Measurements from ENCODE around the gene TMEM202.
"Not testable (repeated sequence)": the region's sequence is repeated elsewhere in the genome, so short reads cannot be mapped to it uniquely, and the experiment has no call there.

The TMEM202 gene

DNA sequence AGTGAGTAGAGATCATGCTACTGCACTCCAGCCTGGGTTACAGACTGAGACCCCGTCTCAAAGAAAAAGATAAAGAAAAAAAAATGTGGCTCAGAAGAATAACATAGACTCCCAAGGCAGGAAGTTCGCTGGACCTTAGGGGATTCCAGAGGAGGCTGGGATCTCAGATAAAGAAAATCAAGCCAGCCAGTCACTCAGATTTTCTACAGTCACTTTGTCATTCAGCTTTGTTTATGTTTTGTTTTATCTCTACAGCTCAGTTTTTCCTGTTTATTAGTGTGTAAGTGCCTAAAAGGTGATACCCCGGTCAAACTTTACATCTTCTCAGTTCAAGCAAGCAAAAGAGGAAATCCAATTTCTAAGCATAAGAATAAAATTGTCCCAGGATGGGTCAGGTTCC is 6.3 kb downstream of the TMEM202 start:
- DNase-seq (ENCODE audit: low spot score), result no peak

DNA sequence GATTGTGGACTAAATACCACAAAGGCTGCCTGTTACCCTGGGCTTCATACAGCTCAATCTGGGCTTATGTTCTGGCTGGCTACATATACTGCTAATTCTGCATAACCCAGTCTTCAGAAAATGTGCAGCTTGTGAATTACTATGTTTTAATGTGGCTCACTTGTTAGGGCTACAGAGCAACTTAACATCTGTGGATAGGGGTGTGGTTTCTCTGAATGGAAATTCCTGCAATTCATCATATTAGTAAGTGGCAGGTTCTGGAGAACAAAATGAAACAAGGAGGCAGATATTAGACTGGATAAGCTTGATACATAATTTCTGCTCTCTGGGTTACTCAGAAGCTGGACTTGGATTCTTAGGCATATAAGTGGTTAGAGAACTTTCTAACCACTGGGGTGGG is 6.7 kb downstream of the TMEM202 start:
- DNase-seq (ENCODE audit: low spot score), result no peak

DNA sequence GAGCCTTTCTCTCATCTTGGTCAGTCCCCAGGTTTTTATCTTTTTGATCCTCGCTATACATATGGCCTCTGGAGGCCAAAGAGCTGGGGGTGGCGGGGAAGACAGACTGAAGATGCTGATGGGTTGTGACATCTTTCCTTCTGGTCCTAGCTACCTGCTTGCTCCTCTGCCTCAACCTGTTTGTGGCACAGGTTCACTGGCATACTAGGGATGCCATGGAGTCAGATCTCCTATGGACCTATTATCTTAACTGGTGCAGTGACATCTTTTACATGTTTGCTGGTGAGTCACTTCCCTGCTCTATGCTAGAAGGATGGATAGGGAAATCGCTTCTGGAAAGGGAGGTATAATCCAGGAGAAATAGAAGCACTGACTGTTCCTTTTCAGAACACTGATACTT is 8.8 kb downstream of the TMEM202 start:
- no peak for DNase-seq (ENCODE audit: low spot score)

DNA sequence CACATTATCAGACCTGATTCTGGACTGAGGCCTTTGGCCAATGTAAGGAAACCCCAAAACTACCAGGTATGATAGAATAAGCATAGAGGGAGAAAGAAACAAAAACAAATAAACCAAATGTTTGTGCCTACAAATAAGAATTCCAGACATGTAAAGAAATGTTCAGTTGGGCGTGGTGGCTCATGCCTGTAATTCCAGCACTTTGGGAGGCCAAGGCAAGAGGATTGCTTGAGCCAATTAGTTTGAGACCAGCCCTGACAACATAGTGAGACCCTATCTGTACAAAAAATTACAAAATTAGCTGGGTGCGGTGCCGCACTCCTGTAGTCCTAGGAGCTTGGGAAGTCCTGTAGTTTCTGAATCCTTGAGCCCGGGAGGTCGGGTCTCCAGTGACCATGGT is 13.0 kb downstream of the TMEM202 start:
- no peak for DNase-seq (ENCODE audit: low spot score)

DNA sequence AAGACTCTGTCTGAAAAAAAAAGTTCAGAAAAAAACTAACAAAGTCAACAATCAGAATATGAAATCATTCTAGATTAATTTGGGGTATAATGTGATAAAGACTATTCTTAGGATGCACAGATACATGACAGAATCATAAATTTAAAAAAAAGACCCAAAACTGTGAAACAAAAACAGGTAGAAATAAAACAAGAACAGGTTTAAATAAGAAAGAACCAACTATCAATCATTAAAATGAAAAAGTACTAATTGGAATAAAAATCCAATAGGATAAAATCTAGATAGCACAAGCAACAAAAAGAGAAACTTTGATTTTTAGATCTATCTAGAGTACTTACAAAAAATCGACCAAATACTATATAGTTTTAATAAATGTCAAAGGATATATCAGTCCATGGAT is 13.4 kb downstream of the TMEM202 start:
- no peak for DNase-seq (ENCODE audit: low spot score)

DNA sequence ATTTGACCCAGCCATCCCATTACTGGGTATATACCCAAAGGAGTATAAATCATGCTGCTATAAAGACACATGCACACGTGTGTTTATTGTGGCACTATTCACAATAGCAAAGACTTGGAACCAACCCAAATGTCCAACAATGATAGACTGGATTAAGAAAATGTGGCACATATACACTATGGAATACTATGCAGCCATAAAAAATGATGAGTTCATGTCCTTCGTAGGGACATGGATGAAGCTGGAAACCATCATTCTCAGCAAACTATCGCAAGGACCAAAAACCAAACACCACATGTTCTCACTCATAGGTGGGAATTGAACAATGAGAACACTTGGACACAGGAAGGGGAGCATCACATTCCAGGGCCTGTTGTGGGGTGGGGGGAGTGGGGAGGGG is 15.2 kb downstream of the TMEM202 start:
- not testable (repeated sequence) for DNase-seq (ENCODE audit: low spot score)

DNA sequence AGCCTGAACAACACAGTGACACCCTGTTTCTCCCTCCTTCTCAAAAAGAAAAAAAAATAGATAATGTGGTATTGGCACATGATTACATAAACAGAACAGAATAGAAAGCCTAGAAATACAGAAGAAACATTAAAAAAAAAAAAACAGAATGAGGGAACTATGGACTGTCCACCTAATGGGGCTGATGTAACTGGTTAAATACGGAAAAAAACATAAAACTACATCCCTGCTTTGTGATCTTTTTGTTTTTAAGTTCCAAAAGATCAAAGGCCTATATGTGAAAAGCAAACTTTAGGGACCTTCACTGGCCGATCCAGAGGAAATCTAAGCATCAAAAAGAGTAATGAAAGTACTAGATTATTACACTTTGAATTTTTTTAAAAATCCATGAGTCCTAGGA is 17.2 kb downstream of the TMEM202 start:
- no peak for DNase-seq (ENCODE audit: low spot score)

DNA sequence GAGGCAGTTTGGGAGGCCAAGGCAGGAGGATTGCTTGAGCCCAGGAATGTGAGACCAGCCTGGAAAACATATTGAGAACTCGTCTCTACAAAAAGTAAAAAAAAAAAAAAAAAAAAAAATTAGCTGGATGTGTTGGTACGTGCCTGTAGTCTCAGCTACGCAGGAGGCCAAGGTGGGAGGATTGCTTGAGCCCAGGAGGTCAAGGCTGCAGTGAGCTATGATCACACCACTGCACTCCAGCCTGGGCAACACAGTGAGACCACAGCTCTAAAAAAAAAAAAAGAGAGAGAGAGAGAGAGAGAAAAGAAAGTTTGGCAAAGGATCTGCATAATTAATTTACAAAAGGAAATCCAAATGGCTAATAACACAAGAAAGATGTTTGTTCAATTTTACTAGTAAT is 21.7 kb downstream of the TMEM202 start:
- DNase-seq (ENCODE audit: low spot score), result not testable (repeated sequence)

DNA sequence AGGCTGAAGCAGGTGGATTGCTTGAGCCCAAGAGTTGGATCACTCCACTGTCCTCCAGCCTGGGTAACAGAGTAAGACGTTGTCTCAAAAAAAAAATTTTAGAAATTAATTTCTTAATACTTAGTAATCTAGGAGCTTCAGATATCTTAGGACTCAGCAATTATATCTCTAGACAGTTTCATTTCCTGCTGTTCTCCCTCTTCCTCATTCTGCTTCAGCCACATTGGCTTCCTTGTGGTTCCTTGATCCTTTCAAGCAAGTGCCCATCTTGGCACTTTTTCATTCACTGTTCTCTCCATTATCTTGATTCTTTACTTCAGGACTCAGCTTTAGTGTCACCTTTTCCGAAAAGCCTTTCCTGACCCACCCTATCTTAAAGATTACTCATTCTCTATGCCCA is 22.5 kb downstream of the TMEM202 start:
- DNase-seq (ENCODE audit: low spot score), result no peak

DNA sequence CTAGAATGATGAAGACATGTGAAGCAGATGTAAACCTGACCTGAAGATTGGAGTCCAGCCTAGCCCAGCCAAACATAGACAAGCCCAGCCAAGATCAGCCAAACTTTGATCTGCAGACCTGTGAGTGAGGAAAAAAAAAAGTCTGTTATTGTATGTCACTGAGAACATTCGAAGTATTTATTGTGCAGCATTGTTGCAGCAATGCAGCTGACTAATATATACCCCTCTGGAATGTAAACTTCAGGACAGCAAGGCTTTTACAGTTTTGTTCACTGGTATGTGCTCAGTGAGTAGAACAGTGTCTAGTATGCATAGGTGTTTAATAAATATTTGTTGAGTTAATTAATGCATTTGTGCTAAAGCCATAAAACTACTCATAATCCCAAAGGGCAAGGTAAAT is 23.4 kb downstream of the TMEM202 start:
- no peak for DNase-seq (ENCODE audit: low spot score)

DNA sequence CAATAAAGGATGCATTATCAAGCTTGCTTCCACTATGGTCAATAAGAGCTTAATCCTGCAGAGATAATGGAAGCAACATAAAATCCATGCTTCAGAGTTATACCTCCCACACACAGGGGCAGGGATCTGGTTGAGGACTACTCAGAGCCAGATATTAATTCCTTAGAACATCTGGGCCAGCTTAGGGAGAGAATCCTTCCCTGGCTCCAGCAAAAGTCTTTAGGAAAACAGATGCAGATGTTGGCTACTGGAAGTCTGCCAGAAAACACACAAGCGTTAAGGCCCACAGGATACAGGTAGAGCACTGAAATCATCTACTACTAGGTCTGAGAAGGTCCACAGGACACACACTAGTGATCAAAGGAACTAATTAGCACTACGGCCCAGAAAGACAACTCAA is 25.2 kb downstream of the TMEM202 start:
- no peak for DNase-seq (ENCODE audit: low spot score)

DNA sequence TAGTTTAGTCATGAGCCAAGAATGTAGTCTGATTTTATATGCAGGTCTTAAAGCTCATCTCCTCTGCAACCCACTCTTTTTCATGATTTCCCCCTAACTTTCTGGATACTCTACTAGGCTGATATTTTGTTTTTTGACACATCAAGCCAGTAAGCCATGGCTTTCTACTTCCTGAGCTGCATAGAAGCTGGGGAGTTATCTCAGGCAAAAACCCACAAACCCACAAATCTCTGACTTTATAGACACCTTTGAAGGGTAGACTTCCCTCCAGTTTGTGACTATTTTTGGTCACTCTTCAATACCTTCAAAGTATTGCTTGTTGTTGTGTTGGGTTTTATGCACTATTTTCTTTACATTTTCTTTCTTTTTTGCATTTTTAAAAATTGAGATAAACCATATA is 28.6 kb downstream of the TMEM202 start:
- DNase-seq (ENCODE audit: low spot score), result no peak

DNA sequence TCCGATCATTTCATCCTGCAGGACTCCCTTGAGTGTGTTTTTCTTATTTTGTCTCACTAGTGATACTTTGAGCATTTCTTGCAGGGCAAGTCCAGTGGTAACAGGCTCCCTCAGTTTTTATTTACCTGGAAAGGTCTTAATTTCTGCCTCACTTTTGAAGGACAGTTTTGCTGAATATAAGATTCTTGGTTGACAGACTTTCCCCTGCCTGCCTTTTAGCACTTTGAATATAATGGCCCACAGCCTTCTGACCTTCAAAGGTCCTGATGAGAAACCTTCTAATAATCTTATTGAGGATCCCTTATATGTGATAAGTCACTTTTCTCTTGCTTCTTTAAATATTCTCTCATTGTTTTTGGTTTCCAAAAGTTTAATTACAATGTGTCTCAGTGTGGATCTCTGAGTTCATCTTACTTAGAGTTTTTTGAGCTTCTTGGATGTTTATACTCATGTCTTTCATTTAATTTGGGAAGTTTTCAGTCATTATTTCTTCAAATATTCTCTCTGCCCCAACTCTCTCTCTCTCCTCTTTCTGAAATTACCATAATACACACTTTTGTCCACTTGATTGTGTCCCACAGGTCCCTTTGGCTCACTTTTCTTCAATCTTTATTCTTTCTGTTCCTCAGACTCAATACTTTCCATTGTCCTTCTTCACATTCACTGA is 39.7 kb downstream of the TMEM202 start:
- DNase-seq (ENCODE audit: low spot score), result no peak

DNA sequence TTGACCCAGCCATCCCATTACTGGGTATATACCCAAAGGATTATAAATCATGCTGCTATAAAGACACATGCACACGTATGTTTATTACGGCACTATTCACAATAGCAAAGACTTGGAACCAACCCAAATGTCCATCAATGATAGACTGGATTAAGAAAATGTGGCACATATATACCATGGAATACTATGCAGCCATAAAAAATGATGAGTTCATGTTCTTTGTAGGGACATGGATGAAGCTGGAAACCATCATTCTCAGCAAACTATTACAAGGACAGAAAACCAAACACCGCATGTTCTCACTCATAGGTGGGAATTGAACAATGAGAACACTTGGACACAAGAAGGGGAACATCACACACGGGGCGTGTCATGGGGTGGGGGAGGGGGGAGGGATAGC is 44.7 kb downstream of the TMEM202 start:
- not testable (repeated sequence) for DNase-seq (ENCODE audit: low spot score)

DNA sequence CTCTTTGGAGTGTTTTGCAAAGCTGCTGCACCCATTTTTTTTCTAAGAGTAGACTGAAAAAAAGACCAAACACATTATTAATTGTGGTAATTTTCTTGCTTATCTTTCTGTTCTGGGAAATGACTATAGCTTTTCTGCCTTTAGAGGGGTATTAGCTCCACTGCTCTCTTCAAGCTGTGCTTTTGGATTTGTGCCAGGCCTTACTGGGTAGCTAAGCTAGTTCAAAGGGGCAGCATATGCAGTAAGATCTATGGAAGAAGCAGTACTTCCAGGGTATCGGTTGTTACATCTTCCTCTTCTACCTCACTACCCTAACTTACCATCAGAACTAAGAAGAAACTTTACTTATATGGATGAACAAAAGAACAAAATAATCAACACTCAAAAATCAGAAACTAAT is 47.3 kb downstream of the TMEM202 start:
- DNase-seq (ENCODE audit: low spot score), result peak; percentile 26

DNA sequence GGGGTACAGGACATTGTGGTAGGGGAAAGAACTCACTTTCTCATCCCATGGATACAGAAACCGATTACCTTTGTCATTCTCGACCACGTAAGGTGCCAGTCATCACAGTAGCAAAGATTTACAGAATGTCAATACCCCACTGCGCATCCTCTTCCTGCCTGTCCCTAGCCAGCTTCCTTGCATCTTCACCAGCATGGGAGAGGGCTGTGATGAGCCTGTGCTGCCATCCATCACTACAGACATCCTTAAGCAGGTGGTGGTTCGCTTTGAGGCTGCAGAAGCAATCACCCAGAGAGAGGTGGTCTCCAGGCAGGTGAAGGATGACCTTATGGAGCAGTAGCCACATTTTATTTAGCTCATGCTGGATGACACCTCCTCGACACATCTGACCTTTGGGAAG is 52.7 kb downstream of the TMEM202 start:
- no peak for DNase-seq (ENCODE audit: low spot score)

DNA sequence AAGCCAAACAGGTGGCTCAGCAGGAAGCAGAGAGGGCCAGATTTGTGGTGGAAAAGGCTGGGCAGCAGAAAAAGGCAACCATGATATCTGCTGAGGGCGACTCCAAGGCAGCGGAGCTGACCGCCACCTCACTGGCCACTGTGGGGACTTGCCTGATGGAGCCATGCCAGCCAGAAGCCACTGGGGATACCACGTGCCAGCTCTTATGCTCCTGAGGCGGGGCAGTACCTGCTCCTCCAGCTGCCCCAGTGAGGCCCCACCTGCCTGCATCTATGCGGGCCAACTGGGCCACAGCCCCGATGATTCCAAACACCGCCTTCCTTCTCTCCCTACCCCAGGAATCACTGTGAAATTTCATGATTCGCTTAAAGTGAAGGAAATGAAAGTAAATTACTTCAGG is 53.1 kb downstream of the TMEM202 start:
- DNase-seq (ENCODE audit: low spot score), result no peak

DNA sequence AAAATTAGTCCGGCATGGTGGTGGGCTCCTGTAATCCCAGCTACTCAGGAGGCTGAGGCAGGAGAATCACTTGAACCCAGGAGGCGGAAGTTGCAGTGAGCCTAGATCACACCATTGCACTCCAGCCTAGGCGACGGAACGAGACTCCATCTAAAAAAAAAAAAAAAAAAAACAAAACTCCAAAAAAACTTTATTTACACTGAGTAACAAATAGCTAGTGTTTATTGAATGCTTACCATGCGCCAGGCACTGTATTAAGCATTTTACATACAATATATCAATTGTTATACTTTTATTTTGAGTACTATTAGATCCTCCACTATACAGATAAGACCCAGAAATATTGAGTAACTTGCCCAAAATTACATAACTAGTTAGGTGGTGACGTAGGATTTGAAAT is 58.6 kb downstream of the TMEM202 start:
- DNase-seq (ENCODE audit: low spot score), result no peak

Measured in LoVo (cell line).